HG02759 (cell line): ENCODE data around the gene SLC4A2.
A peak's percentile ranks its signal among the peaks of the same experiment; 100 is the strongest.

Experiments used
- ATAC-seq: cut with Tn5 transposase; IDR thresholded peaks from one replicate; pipeline ENCODE4 v1.9.1; 2021; ENCODE audit warnings: mild to moderate bottlenecking, moderate library complexity; ENCODE audit not compliant: unreplicated experiment

SLC4A2 gene

GRCh38 chr7:151078233-151079040, 19.0 kb downstream of the SLC4A2 start:
- ATAC-seq: no peak

GRCh38 chr7:151079199-151079910, 20.0 kb downstream of the SLC4A2 start:
- no peak for ATAC-seq

DNA sequence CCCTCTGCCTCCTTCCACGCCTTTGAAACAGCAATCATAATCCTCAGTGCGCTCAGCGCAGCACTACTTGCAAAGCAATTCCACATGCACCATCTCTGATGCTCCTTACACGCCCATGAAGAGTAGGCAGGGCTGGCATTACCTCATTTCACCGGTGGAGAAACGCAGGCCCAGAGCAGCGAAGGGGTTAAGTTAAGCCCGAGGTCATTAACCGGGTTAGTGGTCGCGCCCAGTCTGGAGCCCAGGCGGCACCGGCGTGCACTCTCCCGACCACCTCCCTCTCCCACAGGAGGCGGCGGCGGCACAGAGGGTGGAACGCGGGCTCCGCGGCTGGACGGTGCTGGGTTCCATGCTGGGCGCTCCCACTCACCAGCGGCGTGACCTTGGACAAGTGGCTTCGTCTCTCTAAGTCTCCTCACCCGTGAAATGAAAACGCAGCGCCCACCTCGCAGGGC, 20.7 kb downstream of the SLC4A2 start:
- ATAC-seq: peak; percentile 0

- ATAC-seq: peak; percentile 85
These were observed 21.3 kb downstream of the SLC4A2 start, which contains the start of gene FASTK for GRCh38 chr7:151080522-151081169. Gene FASTK (minus strand): TSS chr7:151080809. CDS start chr7:151080766, 43 bp downstream.

GRCh38 chr7:151081170-151082101, 22.0 kb downstream of the SLC4A2 start:
- ATAC-seq: no peak

GRCh38 chr7:151082141-151083070, 23.0 kb downstream of the SLC4A2 start:
- ATAC-seq: no peak

GRCh38 chr7:151083071-151083823, 23.9 kb downstream of the SLC4A2 start, which contains the start of gene TMUB1:
Gene TMUB1 (minus strand): TSS chr7:151083493. CDS start chr7:151082563, 930 bp downstream.
- peak; percentile 50 for ATAC-seq

DNA sequence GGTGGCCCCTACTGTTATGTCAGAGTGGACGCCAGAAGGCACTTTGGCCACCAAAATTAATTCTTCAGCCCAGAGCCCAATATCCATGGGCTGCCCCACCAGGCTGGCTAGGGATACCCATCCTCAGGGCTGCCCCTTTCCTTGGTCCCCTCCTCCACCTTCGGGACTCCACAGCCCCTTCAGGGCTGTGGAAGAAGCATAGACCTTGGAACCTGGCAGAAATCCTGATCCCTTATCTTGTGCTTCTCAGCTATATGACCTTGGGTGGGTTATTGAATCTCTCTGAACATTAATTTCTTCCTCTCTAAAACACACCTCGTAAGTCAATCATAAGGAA, 24.4 kb downstream of the SLC4A2 start:
- no peak for ATAC-seq

DNA sequence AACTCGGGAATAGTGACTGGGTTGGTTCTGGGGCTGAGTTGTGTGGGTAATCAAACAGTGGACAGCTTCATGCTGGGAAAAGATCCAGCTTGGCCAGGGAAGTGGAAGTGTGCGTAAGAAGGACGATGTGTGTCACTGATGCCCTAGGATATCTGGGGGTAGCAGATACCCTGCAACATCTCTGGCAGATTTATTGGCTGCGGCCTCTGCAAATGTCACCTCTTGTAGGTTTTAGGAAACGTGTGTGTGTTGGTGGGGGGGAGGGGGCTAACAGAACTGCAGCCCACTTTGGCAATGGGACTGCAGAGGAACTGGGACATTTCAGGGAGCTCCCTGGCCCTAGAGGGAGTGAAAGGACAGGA, 25.9 kb downstream of the SLC4A2 start:
- ATAC-seq: no peak

DNA sequence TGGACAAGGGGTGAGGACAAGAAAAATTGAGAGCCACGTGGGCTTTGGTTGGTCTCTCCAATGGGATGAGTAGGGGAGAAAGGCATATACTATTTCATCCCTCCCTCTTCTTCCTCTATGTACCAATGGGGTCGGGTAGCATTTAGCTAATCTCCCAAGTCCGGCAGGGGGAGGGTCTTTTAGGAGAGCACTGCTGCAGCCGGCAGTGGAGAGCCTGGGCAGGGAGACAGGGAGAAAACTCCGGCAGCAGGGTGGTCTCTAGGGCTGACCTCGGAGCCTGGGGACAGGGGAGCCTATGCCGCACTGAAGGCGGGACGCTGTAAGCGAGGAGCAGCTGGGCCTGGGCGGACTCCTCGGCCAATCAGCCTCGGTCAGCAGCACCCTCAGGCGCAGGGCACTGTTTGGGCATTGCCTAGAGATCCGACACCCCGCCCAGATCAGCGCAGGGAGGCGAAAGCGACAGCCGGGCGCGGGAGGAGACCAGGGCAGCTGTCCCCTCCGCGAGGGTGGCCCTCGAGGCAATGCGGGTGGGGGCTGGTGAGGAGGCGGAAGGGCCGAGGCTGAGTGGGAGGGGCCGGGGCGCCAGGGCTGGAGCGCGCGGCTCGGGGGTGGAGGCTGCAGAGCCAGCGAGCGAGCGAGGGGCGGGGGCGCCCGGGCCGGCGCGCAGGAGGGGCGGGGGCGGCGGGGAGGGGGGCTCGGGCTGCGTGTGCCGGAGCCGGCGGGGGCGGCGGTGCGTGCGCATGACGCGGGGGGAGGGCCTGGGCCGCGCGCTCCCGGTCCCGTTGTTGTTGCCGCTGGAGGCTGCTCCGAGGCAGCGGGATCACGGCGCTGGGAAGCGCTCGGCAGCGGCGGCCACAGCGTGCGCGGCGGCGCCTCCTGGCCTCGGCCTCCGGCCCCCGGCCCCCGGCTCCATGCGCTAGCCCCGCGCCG, 26.6 kb downstream of the SLC4A2 start, which contains the start of gene AGAP3:
Gene AGAP3, plus strand, starts transcription at position 785 of the 930 bp plus-strand sequence. CDS start 267 bp downstream, outside the sequence.
- peak; percentile 52 for ATAC-seq

- no peak for ATAC-seq
These were observed 27.4 kb downstream of the SLC4A2 start for GRCh38 chr7:151086802-151087244.

GRCh38 chr7:151087245-151088018, 28.0 kb downstream of the SLC4A2 start:
- peak; percentile 26 for ATAC-seq

DNA sequence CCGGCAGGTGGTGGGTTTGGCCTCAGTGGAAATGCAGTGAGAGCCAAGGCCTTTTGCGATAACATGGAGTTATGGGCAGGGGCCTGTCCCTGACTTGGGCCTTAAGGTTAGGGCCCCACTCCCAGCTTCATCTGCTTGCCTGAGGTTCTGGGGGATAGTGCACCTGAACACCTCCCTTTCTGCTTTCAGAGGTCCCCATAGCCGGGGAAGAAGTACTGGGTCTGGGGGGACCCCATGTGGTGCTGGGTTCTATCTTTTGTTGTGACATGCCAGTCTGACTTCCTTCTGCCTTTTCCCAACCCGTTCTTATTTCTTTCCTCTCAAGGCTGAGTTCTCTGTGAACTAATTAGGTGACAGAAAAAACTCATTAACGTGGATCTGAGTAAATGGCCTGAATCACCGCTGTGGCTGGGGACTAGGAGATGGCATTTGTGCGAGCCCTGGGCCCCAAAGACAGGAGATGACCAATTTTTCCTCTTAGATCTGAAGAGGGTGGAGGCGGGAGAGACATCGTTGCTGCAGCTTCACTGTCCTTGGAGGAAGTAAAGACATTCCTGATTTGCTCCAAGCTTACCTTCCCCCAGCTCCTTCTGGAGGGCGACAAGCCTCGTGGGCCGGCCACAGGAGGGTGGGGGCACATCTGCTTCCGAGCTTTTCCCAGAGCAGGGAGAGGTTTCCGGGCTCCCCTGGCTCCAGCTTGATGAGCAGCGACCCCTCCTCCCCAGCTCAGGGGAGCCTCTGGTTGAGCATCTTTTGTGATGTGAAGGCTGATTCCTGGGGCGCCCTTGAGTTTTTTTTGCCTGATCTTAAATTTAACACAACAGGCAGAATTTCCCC, 28.8 kb downstream of the SLC4A2 start:
- no peak for ATAC-seq

- ATAC-seq: no peak
These were observed 29.7 kb downstream of the SLC4A2 start for GRCh38 chr7:151088856-151089699.
